GM23248 (cell line): ENCODE data around the gene SLC10A6. TPM values are rescaled to one million over a fixed set of nuclear protein-coding genes. Genes with fewer than 3 reads are reported as not detected.

ENCODE experiments used
- DNase-seq: peaks from one replicate; pipeline ENCODE4 v3.0.0-alpha.2; 2015
- H2AFZ ChIP-seq: fragments of 200-600 bp; sonication (generic); 2 replicates; pipeline ENCODE4 v1.6.1; 2016; ENCODE audit warnings: antibody characterized with exemption
- H3F3A ChIP-seq: fragments of 200-600 bp; sonication (generic); 2 replicates; pipeline ENCODE4 v1.6.1; 2016; ENCODE audit warnings: mild to moderate bottlenecking, antibody characterized with exemption, mixed run types; ENCODE audit not compliant: insufficient read depth
- H3K27ac ChIP-seq: fragments of 200-600 bp; sonication (generic); 2 replicates; pipeline ENCODE4 v1.5.1; 2016; ENCODE audit warnings: mild to moderate bottlenecking
- H3K27me3 ChIP-seq: fragments of 200-600 bp; sonication (generic); replicated peaks from 2 replicates; pipeline ENCODE4 v1.6.1; 2016; ENCODE audit warnings: mild to moderate bottlenecking; ENCODE audit not compliant: insufficient read depth
- H3K36me3 ChIP-seq: fragments of 200-600 bp; sonication (generic); 2 replicates; pipeline ENCODE4 v1.6.1; 2016; ENCODE audit warnings: low read depth, mild to moderate bottlenecking
- H3K4me1 ChIP-seq: fragments of 200-600 bp; sonication (generic); 2 replicates; pipeline ENCODE4 v1.6.1; 2016; ENCODE audit warnings: mild to moderate bottlenecking; ENCODE audit not compliant: insufficient read depth
- H3K4me2 ChIP-seq: fragments of 200-600 bp; sonication (generic); one replicate; pipeline ENCODE4 v1.6.1; 2016; ENCODE audit warnings: mild to moderate bottlenecking; ENCODE audit not compliant: unreplicated experiment
- H3K4me3 ChIP-seq: fragments of 200-600 bp; sonication (generic); 2 replicates; pipeline ENCODE4 v1.5.1; 2016; ENCODE audit warnings: mild to moderate bottlenecking
- H3K79me2 ChIP-seq: fragments of 200-600 bp; sonication (generic); 2 replicates; pipeline ENCODE4 v1.6.1; 2016; ENCODE audit warnings: mild to moderate bottlenecking; ENCODE audit not compliant: insufficient read depth
- H3K9ac ChIP-seq: fragments of 200-600 bp; sonication (generic); 2 replicates; pipeline ENCODE4 v1.6.1; 2016; ENCODE audit warnings: mild to moderate bottlenecking
- H3K9me2 ChIP-seq: fragments of 200-600 bp; sonication (generic); 2 replicates; pipeline ENCODE4 v1.6.1; 2016; ENCODE audit warnings: mixed run types, mild to moderate bottlenecking, moderate library complexity; ENCODE audit not compliant: insufficient read depth
- H3K9me3 ChIP-seq: fragments of 200-600 bp; sonication (generic); one replicate; pipeline ENCODE4 v1.6.1; 2017; ENCODE audit warnings: low read depth
- H4K20me1 ChIP-seq: fragments of 200-600 bp; sonication (generic); 2 replicates; pipeline ENCODE4 v1.6.0; 2016; ENCODE audit not compliant: insufficient read depth
- EZH2 ChIP-seq: fragments of 200-600 bp; sonication (generic); IDR thresholded peaks from 2 replicates; pipeline ENCODE4 v1.6.1; 2018; ENCODE audit warnings: antibody characterized with exemption, mild to moderate bottlenecking; ENCODE audit not compliant: insufficient read depth, poor library complexity, severe bottlenecking
- EZH2phosphoT487 ChIP-seq: fragments of 200-600 bp; sonication (generic); IDR thresholded peaks from 2 replicates; pipeline ENCODE4 v1.6.1; 2018; ENCODE audit warnings: antibody characterized with exemption, moderate library complexity, mild to moderate bottlenecking, low read depth; ENCODE audit not compliant: insufficient read depth
- WGBS, 2 experiments: methylation state at CpG; one replicate each; pipeline ENCODE4 v1.1.6; 2015 to 2017; ENCODE audit warnings: low lambda C conversion rate in 2 of 2, low coverage in 1 of 2; ENCODE audit errors: missing lambda C conversion rate in 2 of 2; 5-methylcytosine and 5-hydroxymethylcytosine counted together
- in situ Hi-C: fragments of 300-500 bp; cut with MboI; formaldehyde crosslinking; loops from 2 replicates; pipeline ENCODE4 v1.15.0; 2020
- polyA plus RNA-seq: library from polyadenylated mRNA; unstranded; fragments of >200 nt; fragmentation: Nextera tagmentation; extraction: Ambion mirVana; gene quantifications from 2 replicates; pipeline ENCODE4 v1.2.1, GENCODE V29; 2016
- total RNA-seq: library from RNA; depleted of rRNA; stranded (reverse); fragments of >200 nt; shearing (Covaris generic); gene quantifications from 2 replicates; pipeline ENCODE4 v1.2.3, GENCODE V29; 2014

SLC10A6 gene
- total and polyA plus RNA-seq, 2 experiments from 2014 or later = not detected

DNA sequence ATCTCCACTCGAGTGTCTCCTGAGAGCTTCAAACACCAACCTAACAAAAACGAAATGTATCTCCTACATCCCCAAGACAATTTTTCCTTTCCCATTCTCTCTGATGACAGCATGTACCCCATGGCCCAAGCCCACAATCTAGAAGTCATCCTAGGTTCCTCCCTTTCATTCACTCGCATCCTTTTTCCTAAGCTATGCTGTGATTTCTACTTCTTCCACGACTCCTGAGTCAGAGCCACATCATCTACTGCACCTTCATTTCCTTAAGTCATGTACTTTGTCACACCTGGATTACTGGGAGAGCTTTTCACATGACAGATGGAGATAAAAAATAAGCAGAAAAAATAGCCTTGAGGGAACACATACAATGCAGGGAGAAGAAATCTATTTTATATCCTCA is 23.0 kb upstream of the SLC10A6 start:
- Histone ChIP-seq H3K27me3 (no peaks in the 10 kb centered on the region), H2AFZ (no peak overlapping the region), H3K9ac (no peak overlapping the region), H3K4me2 (no peak overlapping the region), H3K9me3 (no peaks in the 10 kb centered on the region), H3K9me2 (no peaks in the 10 kb centered on the region), H3K27ac (no peak overlapping the region), H4K20me1 (no peaks in the 10 kb centered on the region), H3K79me2 (no peaks in the 10 kb centered on the region), H3F3A (no peaks in the 10 kb centered on the region), H3K4me3 (no peak overlapping the region), H3K4me1 (no peaks in the 10 kb centered on the region), H3K36me3 (no peaks in the 10 kb centered on the region)
- no peak for DNase-seq
- in situ Hi-C loops = no loop called here
- TF ChIP-seq EZH2 (no peak), EZH2phosphoT487 (no peak)
- 64% methylated on average over 4 of the region's 4 CpGs for WGBS, 2 experiments

DNA sequence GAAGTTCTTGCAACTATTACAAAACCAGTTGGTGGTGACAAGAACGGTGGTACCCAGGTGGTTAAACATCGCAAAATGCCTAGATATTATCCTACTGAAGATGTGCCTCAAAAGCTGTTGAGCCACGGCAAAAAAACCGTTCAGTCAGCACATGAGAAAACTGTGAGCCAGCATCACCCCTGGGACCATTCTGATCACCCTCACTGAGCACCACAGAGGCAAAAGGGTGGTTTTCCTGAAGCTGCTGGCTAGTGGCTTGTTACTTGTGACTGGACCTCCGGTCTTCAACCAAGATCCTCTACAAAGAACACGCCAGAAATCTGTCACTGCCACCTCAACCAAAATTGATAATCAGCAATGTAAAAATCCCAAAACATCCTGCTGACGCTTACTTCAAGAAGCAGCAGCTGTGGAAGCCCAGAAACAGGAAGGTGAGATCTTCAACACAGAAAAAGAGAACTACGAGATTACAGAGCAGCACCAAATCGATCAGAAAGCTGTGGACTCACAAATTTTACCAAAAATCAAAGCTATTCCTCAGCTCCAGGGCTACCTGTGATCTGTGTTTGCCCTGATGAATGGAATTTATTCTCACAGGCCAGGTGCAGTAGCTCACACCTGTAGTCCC is 21.4 kb upstream of the SLC10A6 start:
- H3K9me3 ChIP-seq = no peaks in the 10 kb centered on the region
- H3K4me3 ChIP-seq = no peak overlapping the region
- H3K4me1 ChIP-seq = no peaks in the 10 kb centered on the region
- no peaks in the 10 kb centered on the region for H3K9me2 ChIP-seq
- H3K27me3 ChIP-seq = no peaks in the 10 kb centered on the region
- H3F3A ChIP-seq = no peaks in the 10 kb centered on the region
- H3K4me2 ChIP-seq = no peak overlapping the region
- in situ Hi-C loops = no loop called here
- 72 to 77% methylated on average over 9 of the region's 9 CpGs for WGBS, 2 experiments
- H3K9ac ChIP-seq = no peak overlapping the region
- no peak for TF ChIP-seq EZH2phosphoT487
- no peak for TF ChIP-seq EZH2
- H3K27ac ChIP-seq = no peak overlapping the region
- H2AFZ ChIP-seq = no peak overlapping the region
- no peaks in the 10 kb centered on the region for H4K20me1 ChIP-seq
- no peak for DNase-seq
- no peaks in the 10 kb centered on the region for H3K36me3 ChIP-seq
- no peaks in the 10 kb centered on the region for H3K79me2 ChIP-seq

DNA sequence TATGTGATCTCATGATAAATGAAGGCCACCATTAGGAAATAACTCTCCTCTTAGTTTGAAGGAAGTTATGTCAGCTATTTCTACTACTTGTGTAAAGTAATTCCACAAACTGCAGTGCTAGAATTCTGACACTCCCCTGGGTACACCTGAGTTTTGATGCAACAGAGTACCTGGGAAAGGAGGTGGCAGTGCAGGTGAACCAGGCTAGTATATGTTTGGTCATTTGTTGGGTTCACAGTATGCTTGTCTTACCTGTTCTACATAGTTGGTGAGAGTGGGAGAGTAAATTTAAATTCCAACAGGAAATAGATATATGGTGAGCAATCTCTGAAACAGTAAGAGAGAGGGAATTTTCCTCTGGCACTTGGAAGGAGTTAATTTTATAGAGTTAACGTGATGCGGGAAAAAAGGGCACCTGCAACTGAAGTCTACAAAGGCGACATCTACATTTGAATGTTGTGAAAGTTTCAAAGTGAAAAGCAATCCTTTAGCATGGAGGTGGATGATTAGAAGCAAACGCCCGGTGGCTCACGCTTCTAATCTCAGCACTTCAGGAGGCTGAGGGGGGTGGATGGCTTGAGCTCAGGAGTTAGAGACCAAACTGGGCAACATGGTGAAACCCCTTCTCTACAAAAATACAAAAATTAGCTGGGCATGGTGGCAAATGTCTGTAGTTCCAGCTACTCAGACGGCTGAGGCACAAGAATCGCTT is 8.3 kb upstream of the SLC10A6 start:
- no peak for DNase-seq
- no peaks in the 10 kb centered on the region for H3K27me3 ChIP-seq
- H3K27ac ChIP-seq = no peak overlapping the region
- WGBS, 2 experiments = 98 to 99% methylated on average over 8 of the region's 8 CpGs
- no peak overlapping the region for H3K9ac ChIP-seq
- no peaks in the 10 kb centered on the region for H4K20me1 ChIP-seq
- H3K9me2 ChIP-seq = no peaks in the 10 kb centered on the region
- no peak for TF ChIP-seq EZH2phosphoT487
- TF ChIP-seq EZH2 = no peak
- H3K9me3 ChIP-seq = no peaks in the 10 kb centered on the region
- no peaks in the 10 kb centered on the region for H3K36me3 ChIP-seq
- in situ Hi-C loops = no loop called here
- H3F3A ChIP-seq = peaks cover 10% of the 10 kb centered on the region; the same call in 1 of the 2 replicates
- H3K4me3 ChIP-seq = no peak overlapping the region
- no peaks in the 10 kb centered on the region for H3K79me2 ChIP-seq
- no peak overlapping the region for H3K4me2 ChIP-seq
- no peak overlapping the region for H2AFZ ChIP-seq
- H3K4me1 ChIP-seq = peaks cover 28% of the 10 kb centered on the region

DNA sequence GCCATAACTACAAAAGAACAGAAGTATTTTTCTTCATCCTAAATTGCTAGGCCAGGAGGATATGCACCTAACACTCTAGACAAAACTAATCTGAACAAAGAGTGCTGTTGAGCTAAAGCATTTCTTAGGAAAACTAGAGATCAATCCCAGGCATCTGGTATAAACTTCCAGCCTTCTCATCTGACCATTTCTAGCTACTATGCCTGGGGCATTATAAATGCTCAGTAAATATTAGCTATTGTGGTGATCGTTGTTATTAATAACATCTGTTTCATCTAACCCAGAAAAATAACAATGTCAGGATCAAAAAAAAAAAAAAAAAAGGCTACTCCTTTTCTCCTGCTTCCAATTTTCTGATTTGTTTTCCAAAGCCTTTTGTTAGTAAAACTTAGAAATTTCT is 7.7 kb upstream of the SLC10A6 start:
- Histone ChIP-seq H3K9me2 (no peaks in the 10 kb centered on the region), H2AFZ (peak overlapping the region; percentile 42; the same call in 1 of the 2 replicates)
- WGBS, 2 experiments = 0 to 10% methylated on average over 1 of the region's 1 CpG

More for the DNA sequence above, 7.7 kb upstream of the SLC10A6 start:
- H3K9ac ChIP-seq = no peak overlapping the region
- no peak overlapping the region for H3K27ac ChIP-seq
- in situ Hi-C loops = no loop called here
- TF ChIP-seq EZH2 = no peak
- no peak for TF ChIP-seq EZH2phosphoT487
- peaks cover 28% of the 10 kb centered on the region for H3K4me1 ChIP-seq
- H3K9me3 ChIP-seq = no peaks in the 10 kb centered on the region
- H3F3A ChIP-seq = peaks cover 10% of the 10 kb centered on the region; the same call in 1 of the 2 replicates
- H3K4me2 ChIP-seq = no peak overlapping the region
- H4K20me1 ChIP-seq = no peaks in the 10 kb centered on the region
- DNase-seq = no peak
- no peaks in the 10 kb centered on the region for H3K79me2 ChIP-seq
- no peak overlapping the region for H3K4me3 ChIP-seq
- no peaks in the 10 kb centered on the region for H3K36me3 ChIP-seq
- H3K27me3 ChIP-seq = no peaks in the 10 kb centered on the region
